ENCODE measurements around the gene SFI1.

Gene SFI1

GRCh38 chr22:31618471-31619176 is 122.3 kb downstream of the SFI1 start:
- DNase-seq = no peak

- DNase-seq = no peak
These were observed 123.4 kb downstream of the SFI1 start for GRCh38 chr22:31619611-31620300.

GRCh38 chr22:31620756-31621480 is 124.6 kb downstream of the SFI1 start:
- no peak for DNase-seq

GRCh38 chr22:31621507-31622124 is 125.3 kb downstream of the SFI1 start:
- DNase-seq = no peak

- DNase-seq = no peak
These were observed 126.6 kb downstream of the SFI1 start for GRCh38 chr22:31622980-31623379.

GRCh38 chr22:31623592-31624304 is 127.4 kb downstream of the SFI1 start:
- no peak for DNase-seq

GRCh38 chr22:31625257-31625640 is 128.9 kb downstream of the SFI1 start:
- DNase-seq = no peak

- no peak for DNase-seq
These were observed 129.5 kb downstream of the SFI1 start for GRCh38 chr22:31625661-31626426.

- no peak for DNase-seq
These were observed 130.3 kb downstream of the SFI1 start for GRCh38 chr22:31626427-31627150.

- DNase-seq = no peak
These were observed 130.9 kb downstream of the SFI1 start for GRCh38 chr22:31627223-31627731.

GRCh38 chr22:31628362-31628761 is 132.0 kb downstream of the SFI1 start:
- no peak for DNase-seq

GRCh38 chr22:31628969-31629708 is 132.8 kb downstream of the SFI1 start:
- no peak for DNase-seq

GRCh38 chr22:31629741-31630184 is 133.4 kb downstream of the SFI1 start:
- no peak for DNase-seq

- DNase-seq = peak; percentile 92
These were observed 134.3 kb downstream of the SFI1 start for GRCh38 chr22:31630331-31631329.

GRCh38 chr22:31631436-31631835 is 135.1 kb downstream of the SFI1 start:
- DNase-seq = no peak

- no peak for DNase-seq
These were observed 139.4 kb downstream of the SFI1 start for GRCh38 chr22:31635638-31636306.

GRCh38 chr22:31637447-31637890 is 141.1 kb downstream of the SFI1 start:
- DNase-seq = peak; percentile 62

Measured in CD4-positive, alpha-beta T cell treated with Interleukin-15 for 1 hour (primary cell).